ENCODE results near the gene CDC45. TPM values are rescaled to one million over a fixed set of nuclear protein-coding genes. Genes with fewer than 3 reads are reported as not detected.

CDC45 gene
- total and polyA plus RNA-seq, 2 of the 13 experiments (the other 11 are each of a cell fraction or from before 2014, with no cell fraction given), result 14.4 to 36.3 TPM

DNA sequence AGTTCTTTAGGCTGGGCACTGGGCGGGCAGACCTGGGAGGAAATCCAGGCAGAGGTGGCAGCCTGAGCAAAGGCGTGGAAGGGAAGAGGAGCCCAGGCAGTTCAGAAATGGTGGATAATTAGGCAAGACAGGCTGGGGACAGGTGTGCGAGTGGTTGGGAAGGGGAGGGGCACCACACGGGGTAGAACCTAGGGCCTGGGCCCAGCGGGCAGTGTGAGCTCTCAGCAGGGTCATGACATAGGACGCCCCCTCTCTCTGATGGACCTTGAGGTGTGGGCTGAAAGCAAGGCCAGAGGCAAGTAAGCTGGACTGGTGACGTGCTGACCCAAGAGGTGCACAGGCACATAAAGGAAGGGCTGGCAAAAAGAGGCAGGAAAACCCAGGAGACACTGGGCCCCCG lies 7.5 kb upstream of the CDC45 start:
- no peak for FAIRE-seq
- peaks cover 27% of the 10 kb centered on the region for H3K79me2 ChIP-seq (ENCODE audit: insufficient read depth, low read length)
- H3K27me3 ChIP-seq (ENCODE audit: control insufficient read depth in 1 of 2, insufficient read depth in 2 of 2, low read length in 2 of 2), result no peaks in the 10 kb centered on the region
- peaks cover 2% of the 10 kb centered on the region; the same call in 1 of the 2 replicates for H4K20me1 ChIP-seq (ENCODE audit: insufficient read depth, low read length)
- TF ChIP-seq ERF (CRISPR knock-in tag; IDR thresholded peaks at IDR 0.05), result no peak
- TF ChIP-seq ZFP90 (CRISPR knock-in tag; IDR thresholded peaks at IDR 0.05; ENCODE audit: borderline replicate concordance), result no peak
- no peak for TF ChIP-seq ZNF207 (IDR thresholded peaks at IDR 0.05; ENCODE audit: borderline replicate concordance)
- TF ChIP-seq KDM1A (CRISPR knock-in tag; IDR thresholded peaks at IDR 0.05), result no peak
- TF ChIP-seq SRSF1 (optimal IDR thresholded peaks at IDR 0.05; ENCODE audit: low read depth, low read length), result no peak
- no peak for TF ChIP-seq NONO (IDR thresholded peaks at IDR 0.05)
- no peak for TF ChIP-seq NONO (CRISPR knock-in tag; conservative IDR thresholded peaks at IDR 0.05)
- no peak for TF ChIP-seq RAD21 (CRISPR knock-in tag; IDR thresholded peaks at IDR 0.05)
- no peak for TF ChIP-seq ZNF513 (CRISPR knock-in tag; conservative IDR thresholded peaks at IDR 0.05)
- no peak for TF ChIP-seq CENPX (CRISPR knock-in tag; IDR thresholded peaks at IDR 0.05)
- no peak for TF ChIP-seq ZNF260 (CRISPR knock-in tag; IDR thresholded peaks at IDR 0.05; ENCODE audit: borderline replicate concordance, low read depth)
- no peak for TF ChIP-seq POLR2AphosphoS2 (IDR thresholded peaks at IDR 0.05; ENCODE audit: low read depth, low read length)
- no peak for TF ChIP-seq ZNF446 (CRISPR knock-in tag; IDR thresholded peaks at IDR 0.05)
- TF ChIP-seq, protein P1, sequence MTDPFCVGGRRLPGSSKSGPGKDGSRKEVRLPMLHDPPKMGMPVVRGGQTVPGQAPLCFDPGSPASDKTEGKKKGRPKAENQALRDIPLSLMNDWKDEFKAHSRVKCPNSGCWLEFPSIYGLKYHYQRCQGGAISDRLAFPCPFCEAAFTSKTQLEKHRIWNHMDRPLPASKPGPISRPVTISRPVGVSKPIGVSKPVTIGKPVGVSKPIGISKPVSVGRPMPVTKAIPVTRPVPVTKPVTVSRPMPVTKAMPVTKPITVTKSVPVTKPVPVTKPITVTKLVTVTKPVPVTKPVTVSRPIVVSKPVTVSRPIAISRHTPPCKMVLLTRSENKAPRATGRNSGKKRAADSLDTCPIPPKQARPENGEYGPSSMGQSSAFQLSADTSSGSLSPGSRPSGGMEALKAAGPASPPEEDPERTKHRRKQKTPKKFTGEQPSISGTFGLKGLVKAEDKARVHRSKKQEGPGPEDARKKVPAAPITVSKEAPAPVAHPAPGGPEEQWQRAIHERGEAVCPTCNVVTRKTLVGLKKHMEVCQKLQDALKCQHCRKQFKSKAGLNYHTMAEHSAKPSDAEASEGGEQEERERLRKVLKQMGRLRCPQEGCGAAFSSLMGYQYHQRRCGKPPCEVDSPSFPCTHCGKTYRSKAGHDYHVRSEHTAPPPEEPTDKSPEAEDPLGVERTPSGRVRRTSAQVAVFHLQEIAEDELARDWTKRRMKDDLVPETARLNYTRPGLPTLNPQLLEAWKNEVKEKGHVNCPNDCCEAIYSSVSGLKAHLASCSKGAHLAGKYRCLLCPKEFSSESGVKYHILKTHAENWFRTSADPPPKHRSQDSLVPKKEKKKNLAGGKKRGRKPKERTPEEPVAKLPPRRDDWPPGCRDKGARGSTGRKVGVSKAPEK (CRISPR knock-in tag; IDR thresholded peaks at IDR 0.05; ENCODE audit: borderline replicate concordance), result no peak
- TF ChIP-seq, protein P2, sequence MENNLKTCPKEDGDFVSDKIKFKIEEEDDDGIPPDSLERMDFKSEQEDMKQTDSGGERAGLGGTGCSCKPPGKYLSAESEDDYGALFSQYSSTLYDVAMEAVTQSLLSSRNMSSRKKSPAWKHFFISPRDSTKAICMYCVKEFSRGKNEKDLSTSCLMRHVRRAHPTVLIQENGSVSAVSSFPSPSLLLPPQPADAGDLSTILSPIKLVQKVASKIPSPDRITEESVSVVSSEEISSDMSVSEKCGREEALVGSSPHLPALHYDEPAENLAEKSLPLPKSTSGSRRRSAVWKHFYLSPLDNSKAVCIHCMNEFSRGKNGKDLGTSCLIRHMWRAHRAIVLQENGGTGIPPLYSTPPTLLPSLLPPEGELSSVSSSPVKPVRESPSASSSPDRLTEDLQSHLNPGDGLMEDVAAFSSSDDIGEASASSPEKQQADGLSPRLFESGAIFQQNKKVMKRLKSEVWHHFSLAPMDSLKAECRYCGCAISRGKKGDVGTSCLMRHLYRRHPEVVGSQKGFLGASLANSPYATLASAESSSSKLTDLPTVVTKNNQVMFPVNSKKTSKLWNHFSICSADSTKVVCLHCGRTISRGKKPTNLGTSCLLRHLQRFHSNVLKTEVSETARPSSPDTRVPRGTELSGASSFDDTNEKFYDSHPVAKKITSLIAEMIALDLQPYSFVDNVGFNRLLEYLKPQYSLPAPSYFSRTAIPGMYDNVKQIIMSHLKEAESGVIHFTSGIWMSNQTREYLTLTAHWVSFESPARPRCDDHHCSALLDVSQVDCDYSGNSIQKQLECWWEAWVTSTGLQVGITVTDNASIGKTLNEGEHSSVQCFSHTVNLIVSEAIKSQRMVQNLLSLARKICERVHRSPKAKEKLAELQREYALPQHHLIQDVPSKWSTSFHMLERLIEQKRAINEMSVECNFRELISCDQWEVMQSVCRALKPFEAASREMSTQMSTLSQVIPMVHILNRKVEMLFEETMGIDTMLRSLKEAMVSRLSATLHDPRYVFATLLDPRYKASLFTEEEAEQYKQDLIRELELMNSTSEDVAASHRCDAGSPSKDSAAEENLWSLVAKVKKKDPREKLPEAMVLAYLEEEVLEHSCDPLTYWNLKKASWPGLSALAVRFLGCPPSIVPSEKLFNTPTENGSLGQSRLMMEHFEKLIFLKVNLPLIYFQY (CRISPR knock-in tag; IDR thresholded peaks at IDR 0.05; ENCODE audit: borderline replicate concordance), result no peak
- no peak for TF ChIP-seq ZNF333 (CRISPR knock-in tag; IDR thresholded peaks at IDR 0.05; ENCODE audit: borderline replicate concordance)
- TF ChIP-seq ZBTB7B (CRISPR knock-in tag; IDR thresholded peaks at IDR 0.05), result no peak
- no peak for TF ChIP-seq ZNF616 (CRISPR knock-in tag; IDR thresholded peaks at IDR 0.05; ENCODE audit: low read depth)
- H3K36me3 ChIP-seq (replicated peaks in 1 of 2; ENCODE audit: control insufficient read depth in 1 of 2, insufficient read depth in 2 of 2, low read length in 2 of 2), result peaks cover 26 to 71% of the 10 kb centered on the region in 2 experiments
- H3K4me2 ChIP-seq (ENCODE audit: low read depth, low read length), result no peak overlapping the region
- H3K27ac ChIP-seq (ENCODE audit: extremely low read length, insufficient read depth, low read length), result no peak overlapping the region
- no peak overlapping the region for H3K9ac ChIP-seq (ENCODE audit: insufficient read depth, low read depth, low read length)
- intact Hi-C loops (cut with micrococcal nuclease; ENCODE audit: unreplicated experiment), result loop anchor here (10.0 kb wide), 2 partner anchors 163 to 167 kb away; no protein-coding TSS in a partner anchor
- H3K4me1 ChIP-seq (ENCODE audit: insufficient read depth, low read length), result peaks cover 10% of the 10 kb centered on the region
- no peak for DNase-seq (ENCODE audit: low spot score)
- ChIA-PET CTCF (ENCODE audit: low intra/inter-chr PET ratio, low total read pairs) (no interaction called here), POLR2A (no interaction called here)
- in situ Hi-C loops (cut with HindIII; ENCODE audit: extremely low pct_ligation_motif_present, low pct_unique_long_range_greater_than_20kb), result loop anchor here (10.0 kb wide), 1 partner anchor 177 kb away; the partner anchor contains the start of gene CLTCL1
- no peak overlapping the region for H2AFZ ChIP-seq (ENCODE audit: low read length)
- H3K4me3 ChIP-seq (replicated peaks in 1 of 3; ENCODE audit: insufficient read depth in 1 of 3, low read depth in 2 of 3, low read length in 3 of 3), result no peak overlapping the region
- H3K9me3 ChIP-seq (ENCODE audit: low read length), result no peaks in the 10 kb centered on the region
- over 99% methylated on average over 8 of the region's 8 CpGs for WGBS (ENCODE audit: low lambda C conversion rate)
- BruUV-seq (replicated peaks), result no TSS peak
- ATAC-seq, result no peak

All from HepG2 (cell line).